K562 (cell line): ENCODE measurements around the gene PTPN9.
"Not testable (repeated sequence)": the region's sequence is repeated elsewhere in the genome, so short reads cannot be mapped to it uniquely, and the experiment has no call there.

Source experiments
- ADNP ChIP-seq: fragments of 200-800 bp; sonication (Bioruptor generic); IDR thresholded peaks from 2 replicates; pipeline ENCODE4 v1.6.1; 2016; ENCODE audit warnings: missing genetic modification characterization, missing compliant biosample characterization
- COPS2 ChIP-seq: fragments of 450-650 bp; conservative IDR thresholded peaks from 2 replicates; pipeline ENCODE4 v1.6.1; 2016; ENCODE audit warnings: mild to moderate bottlenecking, moderate library complexity
- FOXA3 ChIP-seq, 2 experiments: fragments of 450-650 bp in 1 of 2; sonication (generic) in 1 of 2; formaldehyde crosslinking; IDR thresholded peaks in 1 of 2; conservative IDR thresholded peaks in 1 of 2; 2 replicates each; pipeline versions ENCODE4 v1.4.0 to v1.8.0; 2020 to 2022; ENCODE audit warnings: mild to moderate bottlenecking in 2 of 2, missing genetic modification reagents in 1 of 2
- HCFC1 ChIP-seq: IDR thresholded peaks from 2 replicates; pipeline ENCODE4 v1.6.1; 2012; ENCODE audit warnings: low read depth, low read length, improper control_type of control experiment
- KLF16 ChIP-seq: IDR thresholded peaks from 2 replicates; pipeline ENCODE4 v1.6.1; 2016; ENCODE audit warnings: antibody characterized with exemption
- NFIC ChIP-seq: fragments of 450-650 bp; IDR thresholded peaks from 2 replicates; pipeline ENCODE4 v1.6.1; 2017; ENCODE audit warnings: mild to moderate bottlenecking, inconsistent platforms
- STAT5B ChIP-seq: fragments of 250-450 bp; sonication (Bioruptor Pico); IDR thresholded peaks from 2 replicates; pipeline ENCODE4 v1.8.0; 2021; ENCODE audit warnings: mild to moderate bottlenecking, inconsistent platforms
- TF ChIP-seq, protein P1 (sequence below), 2 experiments: fragments of 450-650 bp; formaldehyde crosslinking in 1 of 2; IDR thresholded peaks; 2 replicates each; pipeline versions ENCODE4 v1.4.0 to v1.6.1; 2014 to 2020; ENCODE audit warnings: mild to moderate bottlenecking in 2 of 2, borderline replicate concordance in 1 of 2, low read depth in 1 of 2
- TF ChIP-seq, protein P2 (sequence below), 3 experiments: IDR thresholded peaks in 2 of 3; conservative IDR thresholded peaks in 1 of 3; 2 replicates each; pipeline ENCODE4 v1.5.1; 2011 to 2012; ENCODE audit warnings: low read length in 3 of 3, mild to moderate bottlenecking in 3 of 3, control low read depth in 2 of 3, improper control_type of control experiment in 1 of 3, inconsistent platforms in 1 of 3, low read depth in 1 of 3, mixed read lengths in 1 of 3, moderate library complexity in 1 of 3; ENCODE audit not compliant: insufficient read depth in 2 of 3
- TF ChIP-seq, protein P3 (sequence below): conservative IDR thresholded peaks from 2 replicates; pipeline ENCODE4 v1.6.1; 2011; ENCODE audit warnings: low read depth, mild to moderate bottlenecking, low read length; ENCODE audit not compliant: control insufficient read depth
- TF ChIP-seq, protein P4 (sequence below): sonication (generic); formaldehyde crosslinking; IDR thresholded peaks from 2 replicates; pipeline ENCODE4 v1.9.0; 2022; ENCODE audit warnings: mild to moderate bottlenecking, missing genetic modification reagents

DNA sequence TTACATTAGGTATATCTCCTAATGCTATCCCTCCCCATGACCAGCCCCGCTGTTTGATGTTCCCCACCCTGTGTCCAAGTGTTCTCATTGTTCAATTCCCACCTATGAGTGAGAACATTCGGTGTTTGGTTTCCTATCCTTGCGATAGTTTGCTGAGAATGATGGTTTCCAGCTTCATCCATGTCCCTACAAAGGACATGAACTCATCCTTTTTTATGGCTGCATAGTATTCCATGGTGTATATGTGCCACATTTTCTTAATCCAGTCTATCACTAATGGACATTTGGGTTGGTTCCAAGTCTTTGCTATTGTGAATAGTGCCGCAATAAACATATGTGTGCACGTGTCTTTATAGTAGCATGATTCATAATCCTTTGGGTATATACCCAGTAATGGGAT, 7.3 kb upstream of the PTPN9 start:
- TF ChIP-seq, protein P1, sequence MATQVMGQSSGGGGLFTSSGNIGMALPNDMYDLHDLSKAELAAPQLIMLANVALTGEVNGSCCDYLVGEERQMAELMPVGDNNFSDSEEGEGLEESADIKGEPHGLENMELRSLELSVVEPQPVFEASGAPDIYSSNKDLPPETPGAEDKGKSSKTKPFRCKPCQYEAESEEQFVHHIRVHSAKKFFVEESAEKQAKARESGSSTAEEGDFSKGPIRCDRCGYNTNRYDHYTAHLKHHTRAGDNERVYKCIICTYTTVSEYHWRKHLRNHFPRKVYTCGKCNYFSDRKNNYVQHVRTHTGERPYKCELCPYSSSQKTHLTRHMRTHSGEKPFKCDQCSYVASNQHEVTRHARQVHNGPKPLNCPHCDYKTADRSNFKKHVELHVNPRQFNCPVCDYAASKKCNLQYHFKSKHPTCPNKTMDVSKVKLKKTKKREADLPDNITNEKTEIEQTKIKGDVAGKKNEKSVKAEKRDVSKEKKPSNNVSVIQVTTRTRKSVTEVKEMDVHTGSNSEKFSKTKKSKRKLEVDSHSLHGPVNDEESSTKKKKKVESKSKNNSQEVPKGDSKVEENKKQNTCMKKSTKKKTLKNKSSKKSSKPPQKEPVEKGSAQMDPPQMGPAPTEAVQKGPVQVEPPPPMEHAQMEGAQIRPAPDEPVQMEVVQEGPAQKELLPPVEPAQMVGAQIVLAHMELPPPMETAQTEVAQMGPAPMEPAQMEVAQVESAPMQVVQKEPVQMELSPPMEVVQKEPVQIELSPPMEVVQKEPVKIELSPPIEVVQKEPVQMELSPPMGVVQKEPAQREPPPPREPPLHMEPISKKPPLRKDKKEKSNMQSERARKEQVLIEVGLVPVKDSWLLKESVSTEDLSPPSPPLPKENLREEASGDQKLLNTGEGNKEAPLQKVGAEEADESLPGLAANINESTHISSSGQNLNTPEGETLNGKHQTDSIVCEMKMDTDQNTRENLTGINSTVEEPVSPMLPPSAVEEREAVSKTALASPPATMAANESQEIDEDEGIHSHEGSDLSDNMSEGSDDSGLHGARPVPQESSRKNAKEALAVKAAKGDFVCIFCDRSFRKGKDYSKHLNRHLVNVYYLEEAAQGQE (IDR thresholded peaks at IDR 0.05; ENCODE audit: borderline replicate concordance) = not testable (repeated sequence)
- TF ChIP-seq, protein P1 (CRISPR knock-in tag; IDR thresholded peaks at IDR 0.05; ENCODE audit: low read depth) = not testable (repeated sequence)
- TF ChIP-seq HCFC1; FOXA3 (CRISPR knock-in tag; conservative IDR thresholded peaks at IDR 0.05 in 1 of 2, IDR thresholded peaks at IDR 0.05 in 1 of 2); NFIC; STAT5B (CRISPR knock-in tag); COPS2; KLF16; ADNP (tag): not testable (repeated sequence)
- TF ChIP-seq, protein P2, sequence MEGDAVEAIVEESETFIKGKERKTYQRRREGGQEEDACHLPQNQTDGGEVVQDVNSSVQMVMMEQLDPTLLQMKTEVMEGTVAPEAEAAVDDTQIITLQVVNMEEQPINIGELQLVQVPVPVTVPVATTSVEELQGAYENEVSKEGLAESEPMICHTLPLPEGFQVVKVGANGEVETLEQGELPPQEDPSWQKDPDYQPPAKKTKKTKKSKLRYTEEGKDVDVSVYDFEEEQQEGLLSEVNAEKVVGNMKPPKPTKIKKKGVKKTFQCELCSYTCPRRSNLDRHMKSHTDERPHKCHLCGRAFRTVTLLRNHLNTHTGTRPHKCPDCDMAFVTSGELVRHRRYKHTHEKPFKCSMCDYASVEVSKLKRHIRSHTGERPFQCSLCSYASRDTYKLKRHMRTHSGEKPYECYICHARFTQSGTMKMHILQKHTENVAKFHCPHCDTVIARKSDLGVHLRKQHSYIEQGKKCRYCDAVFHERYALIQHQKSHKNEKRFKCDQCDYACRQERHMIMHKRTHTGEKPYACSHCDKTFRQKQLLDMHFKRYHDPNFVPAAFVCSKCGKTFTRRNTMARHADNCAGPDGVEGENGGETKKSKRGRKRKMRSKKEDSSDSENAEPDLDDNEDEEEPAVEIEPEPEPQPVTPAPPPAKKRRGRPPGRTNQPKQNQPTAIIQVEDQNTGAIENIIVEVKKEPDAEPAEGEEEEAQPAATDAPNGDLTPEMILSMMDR (IDR thresholded peaks at IDR 0.05 in 2 of 3, conservative IDR thresholded peaks at IDR 0.05 in 1 of 3; ENCODE audit: insufficient read depth in 2 of 3, low read depth in 1 of 3, low read length in 3 of 3) = not testable (repeated sequence)
- TF ChIP-seq, protein P3, sequence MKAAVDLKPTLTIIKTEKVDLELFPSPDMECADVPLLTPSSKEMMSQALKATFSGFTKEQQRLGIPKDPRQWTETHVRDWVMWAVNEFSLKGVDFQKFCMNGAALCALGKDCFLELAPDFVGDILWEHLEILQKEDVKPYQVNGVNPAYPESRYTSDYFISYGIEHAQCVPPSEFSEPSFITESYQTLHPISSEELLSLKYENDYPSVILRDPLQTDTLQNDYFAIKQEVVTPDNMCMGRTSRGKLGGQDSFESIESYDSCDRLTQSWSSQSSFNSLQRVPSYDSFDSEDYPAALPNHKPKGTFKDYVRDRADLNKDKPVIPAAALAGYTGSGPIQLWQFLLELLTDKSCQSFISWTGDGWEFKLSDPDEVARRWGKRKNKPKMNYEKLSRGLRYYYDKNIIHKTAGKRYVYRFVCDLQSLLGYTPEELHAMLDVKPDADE = not testable (repeated sequence)
- TF ChIP-seq, protein P4, sequence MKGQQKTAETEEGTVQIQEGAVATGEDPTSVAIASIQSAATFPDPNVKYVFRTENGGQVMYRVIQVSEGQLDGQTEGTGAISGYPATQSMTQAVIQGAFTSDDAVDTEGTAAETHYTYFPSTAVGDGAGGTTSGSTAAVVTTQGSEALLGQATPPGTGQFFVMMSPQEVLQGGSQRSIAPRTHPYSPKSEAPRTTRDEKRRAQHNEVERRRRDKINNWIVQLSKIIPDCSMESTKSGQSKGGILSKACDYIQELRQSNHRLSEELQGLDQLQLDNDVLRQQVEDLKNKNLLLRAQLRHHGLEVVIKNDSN = not testable (repeated sequence)
